ENCODE data around the gene ZBTB22.

Gene ZBTB22

GRCh38 chr6:33329058-33329457, 11.5 kb upstream of the ZBTB22 start:
- DNase-seq = no peak

- DNase-seq = no peak
Measured at GRCh38 chr6:33324125-33324524, 6.6 kb upstream of the ZBTB22 start.

DNA sequence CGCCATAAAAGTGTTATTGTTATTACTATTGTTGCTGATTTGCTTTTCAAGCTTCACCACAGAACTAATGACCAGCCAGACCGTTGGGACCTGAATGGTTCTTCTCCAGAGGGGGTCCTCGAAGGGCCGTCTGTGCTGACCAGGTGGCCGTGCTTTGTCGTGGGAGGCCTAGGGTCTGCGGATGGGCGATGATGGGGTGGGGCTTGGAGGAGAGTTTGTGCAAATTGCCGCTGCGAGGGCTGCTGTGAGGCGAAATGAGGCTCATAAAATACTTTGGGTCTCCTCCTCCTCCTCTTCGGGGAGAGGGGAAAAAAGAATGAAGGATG, 6.0 kb upstream of the ZBTB22 start:
- DNase-seq = no peak

GRCh38 chr6:33321227-33321626, 3.7 kb upstream of the ZBTB22 start:
- DNase-seq = no peak

DNA sequence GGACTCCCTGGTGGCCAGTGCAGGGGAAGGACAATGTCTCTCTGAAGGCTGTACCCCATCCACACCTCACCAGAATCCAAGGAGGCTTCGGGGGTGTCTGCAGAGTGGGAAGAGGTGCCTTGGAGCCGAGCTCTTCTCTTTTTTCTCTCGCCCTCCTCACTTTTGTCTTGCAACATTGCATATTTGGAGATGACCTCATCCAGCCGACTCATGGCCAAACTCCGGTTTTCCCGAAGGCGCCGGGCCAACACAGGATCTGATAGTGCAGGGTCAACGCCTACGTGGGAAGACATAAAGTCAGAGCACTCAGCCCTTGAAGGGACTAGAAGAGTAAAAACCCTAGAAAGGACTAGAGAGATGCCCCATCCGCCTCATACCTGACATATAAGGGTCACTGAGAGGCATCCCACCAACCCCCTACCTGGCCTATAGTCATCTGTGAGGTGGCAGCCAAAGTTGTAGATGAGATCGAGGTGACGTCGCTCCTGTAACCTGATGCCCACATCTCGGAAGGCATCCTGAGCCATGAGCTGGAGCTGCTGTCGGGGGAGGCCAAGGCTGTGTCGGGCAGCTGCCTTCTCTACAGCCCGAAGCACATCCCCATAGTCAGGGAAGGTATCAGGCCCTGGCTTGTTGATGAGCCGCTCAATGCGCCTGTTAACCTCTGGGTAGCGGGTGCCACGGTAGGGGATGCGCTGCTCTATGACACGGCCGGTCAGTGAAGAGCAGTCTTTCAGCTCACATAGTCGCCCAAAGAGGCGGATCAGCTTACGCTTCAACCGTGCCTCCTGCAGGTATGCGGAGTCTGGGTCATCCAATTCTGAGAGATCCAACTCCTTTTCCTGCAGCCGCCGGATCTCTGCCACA, 3.0 kb upstream of the ZBTB22 start:
- peak; percentile 93 for DNase-seq

DNA sequence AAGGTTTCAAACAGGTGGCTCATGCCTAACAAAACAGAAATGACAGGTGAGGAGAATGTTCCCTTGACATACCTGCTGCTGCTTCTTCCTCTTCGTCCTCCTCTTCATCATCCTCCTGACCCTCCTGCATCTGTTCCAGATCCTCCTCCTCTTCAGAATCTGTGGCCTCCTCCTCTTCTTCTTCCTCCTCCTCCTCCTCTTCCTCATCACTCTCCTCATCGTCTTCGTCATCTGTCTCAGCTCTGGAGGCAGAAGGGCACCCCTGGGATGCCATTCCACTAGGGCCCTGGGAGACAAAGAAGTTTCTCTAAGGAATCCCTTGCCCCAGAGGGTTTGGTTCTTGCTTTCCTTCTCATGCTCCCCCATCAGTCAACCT, 2.4 kb upstream of the ZBTB22 start:
- no peak for DNase-seq

- DNase-seq = no peak
Measured at GRCh38 chr6:33318426-33319073, 1.0 kb upstream of the ZBTB22 start.

DNA sequence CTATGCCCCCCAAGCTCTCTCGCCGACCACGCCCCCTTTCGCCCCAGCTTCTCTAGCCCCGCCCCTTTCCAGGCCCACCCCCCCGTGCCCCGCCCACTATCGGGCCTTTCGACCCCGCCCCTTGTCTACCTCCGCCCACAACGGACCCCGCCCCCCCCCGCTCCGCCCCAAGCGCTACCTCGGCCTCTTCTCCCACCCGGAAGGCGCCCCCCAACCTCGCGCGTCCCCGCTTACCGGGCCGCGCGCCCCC, 200 bp downstream of the ZBTB22 start:
- no peak for DNase-seq

DNA sequence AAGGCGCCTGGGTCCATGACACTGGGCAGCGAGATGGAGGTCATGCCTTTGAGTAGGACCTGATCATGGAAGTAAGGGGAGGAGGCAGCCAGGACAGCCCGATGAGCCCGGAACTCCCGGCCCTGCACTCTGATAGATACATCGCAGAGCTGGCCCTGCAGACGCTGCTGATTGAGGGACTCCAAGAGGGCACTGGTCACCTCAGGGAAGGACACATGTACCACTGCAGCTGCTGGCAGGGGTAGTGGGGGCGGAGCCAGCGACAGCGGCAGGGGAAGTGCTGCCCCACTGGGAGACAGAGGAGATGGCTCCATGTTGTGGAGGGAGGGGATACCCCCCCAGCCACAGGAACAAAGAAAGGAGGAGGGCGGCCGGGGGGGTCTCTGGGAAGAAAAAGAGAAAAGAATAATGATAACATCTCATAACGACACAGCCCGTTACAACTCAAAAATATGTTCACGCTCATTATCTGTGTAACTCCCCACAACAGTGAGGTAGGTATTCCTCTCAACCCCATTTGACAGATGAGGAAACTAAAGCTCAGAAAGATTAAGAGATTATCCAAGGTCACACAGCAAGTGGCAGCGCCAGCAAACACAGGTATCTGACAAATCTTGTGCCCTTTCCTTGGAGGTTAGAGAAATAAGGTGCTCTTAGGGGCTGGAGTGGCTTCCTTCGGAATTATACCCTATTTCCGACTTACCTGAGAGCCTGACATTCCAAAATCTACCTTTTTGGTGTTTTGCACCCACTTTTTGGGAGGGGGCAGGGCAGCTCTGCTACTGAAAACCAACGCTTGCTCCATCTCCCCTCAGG, 733 bp downstream of the ZBTB22 start:
- no peak for DNase-seq

- DNase-seq = no peak
Measured at GRCh38 chr6:33315793-33316602, 1.5 kb downstream of the ZBTB22 start.

GRCh38 chr6:33314943-33315792, 2.4 kb downstream of the ZBTB22 start:
- DNase-seq = no peak

DNA sequence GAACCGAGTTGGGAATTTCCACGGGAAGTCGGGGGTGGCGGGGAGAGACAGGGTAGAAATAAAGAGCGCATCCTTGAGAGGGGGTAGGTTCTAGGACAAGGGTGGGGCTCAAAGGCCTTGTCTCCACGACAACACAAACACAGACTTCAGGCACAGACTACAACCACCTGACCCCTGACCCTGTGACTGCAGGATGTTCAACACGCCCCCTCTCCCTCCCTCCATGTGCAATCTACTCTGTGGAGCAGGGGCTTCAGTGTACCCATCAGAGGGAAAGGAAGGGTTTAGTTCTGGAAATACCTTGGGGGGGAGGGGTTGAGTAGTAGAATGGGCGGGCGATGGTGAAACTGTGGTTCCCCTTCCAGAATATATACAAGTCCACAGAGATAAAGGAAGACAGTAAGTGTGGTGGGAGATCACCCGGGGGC, 3.0 kb downstream of the ZBTB22 start:
- DNase-seq = peak; percentile 91

DNA sequence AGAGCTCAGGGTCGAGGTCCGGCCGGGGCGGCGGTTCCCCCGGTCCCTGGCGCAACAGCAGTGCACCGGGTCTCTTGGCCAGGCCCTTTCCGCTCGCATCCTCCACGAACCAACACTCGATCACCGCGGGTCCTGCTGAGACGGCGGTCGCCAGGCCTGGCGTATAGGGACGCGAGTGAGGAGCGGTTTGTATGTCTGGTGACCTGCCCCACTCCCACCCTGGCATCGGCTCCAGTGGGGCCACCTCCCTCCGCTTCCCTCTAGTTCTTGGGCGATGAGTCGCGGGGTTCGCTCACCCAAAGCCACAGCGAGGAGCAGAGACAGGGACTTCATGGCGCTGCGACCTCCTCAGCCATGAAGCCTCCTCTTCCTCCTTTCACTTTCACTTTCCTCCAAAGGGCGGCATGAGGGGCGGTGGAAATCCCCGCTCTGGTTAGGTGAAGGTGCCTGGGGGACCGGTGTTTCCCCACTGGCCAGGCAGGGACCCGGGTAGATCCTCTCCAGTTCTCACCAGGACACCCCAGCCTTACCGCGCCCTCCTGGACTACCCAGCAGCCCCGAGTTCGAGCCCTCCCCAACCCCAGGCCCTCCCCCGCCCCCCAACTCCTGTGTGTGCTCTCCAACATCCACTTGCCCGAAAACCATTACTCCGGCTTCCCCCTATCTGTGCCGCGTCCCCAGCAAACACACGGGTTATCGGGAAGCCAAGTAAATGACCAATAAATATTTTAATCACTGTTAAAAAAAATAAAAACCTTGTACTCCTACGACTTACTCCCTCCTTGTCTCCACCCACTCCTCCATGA, 3.6 kb downstream of the ZBTB22 start, which contains the start of gene TAPBP:
TSS of gene TAPBP (minus strand) at position 370 of the 806 bp plus-strand sequence. CDS start at position 333, 37 bp downstream.
- DNase-seq = peak; percentile 77

- no peak for DNase-seq
Measured at GRCh38 chr6:33313105-33313708, 4.3 kb downstream of the ZBTB22 start.

GRCh38 chr6:33312361-33313104, 5.0 kb downstream of the ZBTB22 start:
- DNase-seq = peak; percentile 86

DNA sequence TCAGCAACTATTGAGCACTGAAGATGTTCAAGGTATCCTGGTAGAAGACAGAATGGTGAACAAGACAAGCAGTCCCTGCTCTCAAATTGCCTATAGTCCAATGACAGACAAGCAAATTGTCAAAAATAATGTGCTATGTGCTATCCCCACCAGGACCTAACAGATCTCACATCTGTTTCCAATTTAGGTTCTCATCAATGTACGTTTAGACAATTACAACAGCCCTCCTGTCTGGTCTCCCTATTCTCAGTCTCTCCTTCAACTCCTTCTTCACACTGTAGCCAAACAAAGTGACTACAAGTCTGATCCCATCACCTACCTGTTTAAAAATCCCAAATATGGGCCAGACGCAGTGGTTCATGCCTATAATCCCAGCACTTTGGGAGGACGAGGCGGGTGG, 11.2 kb downstream of the ZBTB22 start:
- no peak for DNase-seq

DNA sequence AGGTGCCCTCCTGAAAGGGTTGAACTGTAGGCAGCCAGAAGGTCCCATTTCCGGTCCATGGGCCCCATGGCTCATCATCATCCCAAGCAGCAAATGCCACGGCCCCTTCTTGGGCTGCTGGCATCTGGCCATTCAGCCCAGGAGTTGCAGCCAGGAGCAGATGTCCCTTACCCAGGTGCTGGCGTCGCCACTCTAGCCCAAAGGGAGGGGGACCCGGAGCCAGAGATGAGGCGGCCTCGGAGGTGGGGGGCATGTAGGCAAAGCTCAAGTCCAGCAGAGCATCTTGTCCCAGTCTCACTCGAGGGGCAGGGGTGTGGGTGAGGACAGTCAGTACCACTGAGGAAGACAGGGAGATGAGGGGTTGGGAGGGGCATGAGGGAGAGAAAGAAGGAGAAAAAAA, 12.5 kb downstream of the ZBTB22 start:
- no peak for DNase-seq

GRCh38 chr6:33304216-33304615, 13.3 kb downstream of the ZBTB22 start:
- DNase-seq = no peak

DNA sequence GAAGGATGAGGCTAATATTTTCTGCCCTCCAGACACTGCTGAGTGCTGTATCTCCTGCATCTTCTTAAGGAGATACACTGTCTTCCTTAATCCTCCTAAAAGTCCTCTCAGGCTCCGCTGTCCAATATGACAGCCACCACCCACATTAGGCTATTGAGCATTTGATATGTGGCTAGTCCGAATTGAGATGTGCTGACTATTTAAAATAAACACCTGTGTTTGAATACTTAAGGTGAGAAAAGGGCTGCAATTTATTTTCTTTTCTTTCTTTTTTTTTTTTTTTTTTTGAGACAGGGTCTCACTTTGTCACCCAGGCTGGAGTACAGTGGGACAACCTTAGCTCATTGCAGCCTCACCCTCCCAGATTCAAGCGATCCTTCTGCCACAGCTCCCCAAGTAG, 15.7 kb downstream of the ZBTB22 start:
- DNase-seq = no peak

Data from NCI-H226 (cell line).